SK-N-SH (cell line): ENCODE data around the gene CEP170. TPM values are rescaled to one million over a fixed set of nuclear protein-coding genes. Genes with fewer than 3 reads are reported as not detected.
A peak's percentile ranks its signal among the peaks of the same experiment; 100 is the strongest.

Experiments
- CTCF ChIA-PET: fragments of 300-600, 350-600 bp; formaldehyde crosslinking; extraction: SDS; loops from one replicate; lab custom pipeline; 2021; lab: Yijun Ruan, JAX
- POLR2A ChIA-PET: fragments of 350-600 bp; sonication (Branson Sonifier 250); formaldehyde crosslinking; extraction: SDS; loops from one replicate; lab custom pipeline; 2020; ENCODE audit warnings: antibody characterized with exemption, inconsistent platforms; lab: Yijun Ruan, JAX
- DNase-seq: peaks from one replicate; pipeline ENCODE4 v3.0.0; 2012
- H2AFZ ChIP-seq: fragments of 200-600 bp; sonication (generic); 2 replicates; pipeline ENCODE4 v1.8.1; 2016; ENCODE audit warnings: antibody characterized with exemption, mild to moderate bottlenecking, low read depth
- H3F3A ChIP-seq: fragments of 200-600 bp; sonication (generic); replicated peaks from 2 replicates; pipeline ENCODE3; 2016; ENCODE audit warnings: antibody characterized with exemption, mild to moderate bottlenecking; ENCODE audit not compliant: insufficient read depth
- H3K27ac ChIP-seq, 2 experiments: fragments of 200-500 bp in 1 of 2; fragments of 200-600 bp in 1 of 2; sonication (Bioruptor generic) in 1 of 2; sonication (generic), shearing (Covaris generic) in 1 of 2; 2 replicates each; pipeline versions ENCODE4 v1.5.1 to v1.6.1; 2014 to 2016; ENCODE audit warnings: low read depth in 2 of 2, inconsistent platforms in 1 of 2, low read length in 1 of 2, mild to moderate bottlenecking in 1 of 2, mixed read lengths in 1 of 2
- H3K27me3 ChIP-seq: fragments of 200-600 bp; sonication (generic), shearing (Covaris generic); 2 replicates; pipeline ENCODE4 v1.6.1; 2016; ENCODE audit warnings: mixed run types; ENCODE audit not compliant: insufficient read depth
- H3K36me3 ChIP-seq, 2 experiments: fragments of 200-500 bp in 1 of 2; fragments of 200-600 bp in 1 of 2; sonication (Bioruptor generic) in 1 of 2; sonication (generic) in 1 of 2; replicated peaks in 1 of 2; 2 replicates each; pipeline versions ENCODE3 to v1.5.1; 2014 to 2016; ENCODE audit warnings: low read length in 1 of 2, mild to moderate bottlenecking in 1 of 2; ENCODE audit not compliant: insufficient read depth in 2 of 2, control insufficient read depth in 1 of 2
- H3K4me1 ChIP-seq, 2 experiments: fragments of 200-500 bp in 1 of 2; fragments of 200-600 bp in 1 of 2; sonication (Bioruptor generic) in 1 of 2; sonication (generic), shearing (Covaris generic) in 1 of 2; 2 replicates each; pipeline versions ENCODE4 v1.5.1 to v1.6.1; 2014 to 2016; ENCODE audit warnings: low read depth in 1 of 2, low read length in 1 of 2, mixed run types in 1 of 2; ENCODE audit not compliant: insufficient read depth in 2 of 2, control insufficient read depth in 1 of 2
- H3K4me2 ChIP-seq: fragments of 200-600 bp; sonication (generic), shearing (Covaris generic); 2 replicates; pipeline ENCODE4 v1.6.1; 2017; ENCODE audit warnings: mixed run types
- H3K4me3 ChIP-seq, 2 experiments: fragments of 200-500 bp in 1 of 2; fragments of 200-600 bp in 1 of 2; sonication (Bioruptor generic) in 1 of 2; sonication (generic), shearing (Covaris generic) in 1 of 2; 2 replicates each; pipeline versions ENCODE4 v1.5.1 to v1.8.1; 2014 to 2016; ENCODE audit warnings: low read depth in 2 of 2, inconsistent platforms in 1 of 2, low read length in 1 of 2, mild to moderate bottlenecking in 1 of 2, mixed read lengths in 1 of 2, moderate library complexity in 1 of 2
- H3K79me2 ChIP-seq: fragments of 200-600 bp; sonication (generic); 2 replicates; pipeline ENCODE4 v1.8.1; 2017; ENCODE audit warnings: mild to moderate bottlenecking; ENCODE audit not compliant: insufficient read depth
- H3K9ac ChIP-seq: fragments of 200-600 bp; sonication (generic); 2 replicates; pipeline ENCODE4 v1.6.1; 2017; ENCODE audit warnings: mixed run types
- H3K9me2 ChIP-seq: fragments of 200-600 bp; sonication (generic); 2 replicates; pipeline ENCODE4 v1.6.1; 2017; ENCODE audit warnings: mixed run types
- H3K9me3 ChIP-seq: fragments of 200-600 bp; sonication (generic); 2 replicates; pipeline ENCODE4 v1.6.1; 2017; ENCODE audit warnings: mixed run types, mild to moderate bottlenecking, moderate library complexity
- H4K20me1 ChIP-seq: fragments of 200-600 bp; sonication (generic); 2 replicates; pipeline ENCODE4 v1.6.1; 2017; ENCODE audit warnings: mild to moderate bottlenecking, mixed run types; ENCODE audit not compliant: insufficient read depth
- CHD2 ChIP-seq: fragments of 150-350 bp; IDR thresholded peaks from 2 replicates; pipeline ENCODE4 v1.6.1; 2018; ENCODE audit warnings: low read length; ENCODE audit not compliant: partially characterized antibody
- CTCF ChIP-seq: fragments of 200-600 bp; sonication (generic); IDR thresholded peaks from 2 replicates; pipeline ENCODE4 v1.6.1; 2017; ENCODE audit warnings: antibody characterized with exemption, mild to moderate bottlenecking, moderate library complexity
- ELF1 ChIP-seq: IDR thresholded peaks from 2 replicates; pipeline ENCODE4 v1.4.0; 2012
- EP300 ChIP-seq, 2 experiments: IDR thresholded peaks; 2 replicates each; pipeline versions ENCODE4 v1.4.0 to v1.6.1; 2012; ENCODE audit warnings: borderline replicate concordance in 1 of 2, low read depth in 1 of 2, low read length in 1 of 2
- EZH2phosphoT487 ChIP-seq: fragments of 200-600 bp; sonication (generic); IDR thresholded peaks from 2 replicates; pipeline ENCODE4 v1.6.1; 2017; ENCODE audit warnings: low read depth, mixed run types, mild to moderate bottlenecking, antibody characterized with exemption, moderate library complexity, borderline replicate concordance
- FOSL2 ChIP-seq: IDR thresholded peaks from 2 replicates; pipeline ENCODE4 v1.4.0; 2012; ENCODE audit warnings: low read depth, mild to moderate bottlenecking, moderate library complexity, borderline replicate concordance
- FOXJ3 ChIP-seq: sonication (generic); formaldehyde crosslinking; IDR thresholded peaks from 2 replicates; pipeline ENCODE4 v1.5.1; 2020; ENCODE audit warnings: mild to moderate bottlenecking, missing genetic modification reagents
- FOXM1 ChIP-seq: IDR thresholded peaks from 2 replicates; pipeline ENCODE4 v1.4.0; 2012; ENCODE audit warnings: low read depth, mild to moderate bottlenecking
- GABPA ChIP-seq: IDR thresholded peaks from 2 replicates; pipeline ENCODE4 v1.4.0; 2012; ENCODE audit warnings: low read depth, mild to moderate bottlenecking
- GATA2 ChIP-seq: sonication (generic); formaldehyde crosslinking; IDR thresholded peaks from 2 replicates; pipeline ENCODE4 v1.5.0; 2020; ENCODE audit warnings: mild to moderate bottlenecking, missing genetic modification reagents
- JUND ChIP-seq: IDR thresholded peaks from 2 replicates; pipeline ENCODE4 v1.4.0; 2012
- NFIC ChIP-seq: IDR thresholded peaks from 2 replicates; pipeline ENCODE4 v1.4.0; 2012; ENCODE audit warnings: borderline replicate concordance
- POLR2AphosphoS5 ChIP-seq: IDR thresholded peaks from 2 replicates; pipeline ENCODE4 v1.6.1; 2012; ENCODE audit warnings: low read depth, low read length
- RAD21 ChIP-seq: IDR thresholded peaks from 2 replicates; pipeline ENCODE4 v1.6.1; 2012; ENCODE audit warnings: mild to moderate bottlenecking, low read length
- RCOR1 ChIP-seq: fragments of 150-350 bp; IDR thresholded peaks from 2 replicates; pipeline ENCODE4 v1.6.1; 2017; ENCODE audit warnings: antibody characterized with exemption, low read length
- RFX5 ChIP-seq: IDR thresholded peaks from 2 replicates; pipeline ENCODE4 v1.6.1; 2012; ENCODE audit warnings: mild to moderate bottlenecking, improper control_type of control experiment, low read length
- RXRA ChIP-seq: IDR thresholded peaks from 2 replicates; pipeline ENCODE4 v1.4.0; 2012; ENCODE audit warnings: low read depth, mild to moderate bottlenecking, borderline replicate concordance
- SIN3A ChIP-seq: IDR thresholded peaks from 2 replicates; pipeline ENCODE4 v1.6.1; 2012; ENCODE audit warnings: low read depth, mild to moderate bottlenecking, low read length, moderate library complexity, borderline replicate concordance
- SMC3 ChIP-seq: IDR thresholded peaks from 2 replicates; pipeline ENCODE4 v1.6.1; 2012; ENCODE audit warnings: low read depth, low read length, improper control_type of control experiment
- TAF1 ChIP-seq: IDR thresholded peaks from 2 replicates; pipeline ENCODE4 v1.6.1; 2012; ENCODE audit warnings: low read depth, mild to moderate bottlenecking, low read length, moderate library complexity, borderline replicate concordance
- TCF12 ChIP-seq: IDR thresholded peaks from 2 replicates; pipeline ENCODE4 v1.4.0; 2012
- YY1 ChIP-seq: IDR thresholded peaks from 2 replicates; pipeline ENCODE4 v1.4.0; 2012; ENCODE audit warnings: low read depth, mild to moderate bottlenecking
- WGBS: methylation state at CpG from one replicate; pipeline ENCODE4 v1.1.6; 2017; ENCODE audit warnings: low lambda C conversion rate; 5-methylcytosine and 5-hydroxymethylcytosine counted together
- polyA plus RNA-seq, 3 experiments: library from polyadenylated mRNA; depleted of rRNA; stranded (reverse); fragments of >200 nt; gene quantifications; 2 replicates each; pipeline ENCODE4 v1.2.3, GENCODE V29; 2012
- TF ChIP-seq, protein P1 (sequence below): IDR thresholded peaks from 2 replicates; pipeline ENCODE4; 2012
- TF ChIP-seq, protein P2 (sequence below): IDR thresholded peaks from 2 replicates; pipeline ENCODE4 v1.4.0; 2012; ENCODE audit warnings: low read depth, borderline replicate concordance
- TF ChIP-seq, protein P3 (sequence below): IDR thresholded peaks from 2 replicates; pipeline ENCODE4 v1.6.1; 2012; ENCODE audit warnings: mild to moderate bottlenecking, low read depth, low read length, moderate library complexity

The CEP170 gene
- polyA plus RNA-seq, 1 of the 3 experiments (the other 2 are of a cell fraction): 67.2 TPM

- Histone ChIP-seq H3K27ac (peak within 1 kb of the TSS; percentile 97 to 100), H3K4me2 (peak within 1 kb of the TSS; percentile 83), H3K4me3 (peak within 1 kb of the TSS; percentile 83 to 97), H3K27me3 (no peaks in the 10 kb centered on the region), H3K4me1 (peaks cover 4 to 33% of the 10 kb centered on the region in 2 experiments; a peak in 3 of 4 replicates), H2AFZ (peak within 1 kb of the TSS; percentile 56), H4K20me1 (peaks cover 23% of the 10 kb centered on the region), H3K9ac (peak within 1 kb of the TSS; percentile 93), H3K79me2 (peaks cover 87% of the 10 kb centered on the region), H3K9me2 (no peaks in the 10 kb centered on the region), H3K36me3 (peaks cover 2 to 15% of the 10 kb centered on the region in 2 experiments), H3F3A (peaks cover 40% of the 10 kb centered on the region), H3K9me3 (no peaks in the 10 kb centered on the region)
- 2% methylated on average over 16 of the region's 32 CpGs for WGBS
- peak; percentile 90 for DNase-seq
- CTCF ChIA-PET: interaction anchor here (0.6 to 1.1 kb wide), 2 partner anchors 9 to 383 kb away, joined by 3 read pairs; no protein-coding TSS in a partner anchor
- POLR2A ChIA-PET: interaction anchor here (0.8 to 1.9 kb wide), 3 partner anchors 13 to 1195 kb away, joined by 3 to 9 read pairs (median 5); partner anchors contain the start of gene ADSS2
- TF ChIP-seq, protein P1, sequence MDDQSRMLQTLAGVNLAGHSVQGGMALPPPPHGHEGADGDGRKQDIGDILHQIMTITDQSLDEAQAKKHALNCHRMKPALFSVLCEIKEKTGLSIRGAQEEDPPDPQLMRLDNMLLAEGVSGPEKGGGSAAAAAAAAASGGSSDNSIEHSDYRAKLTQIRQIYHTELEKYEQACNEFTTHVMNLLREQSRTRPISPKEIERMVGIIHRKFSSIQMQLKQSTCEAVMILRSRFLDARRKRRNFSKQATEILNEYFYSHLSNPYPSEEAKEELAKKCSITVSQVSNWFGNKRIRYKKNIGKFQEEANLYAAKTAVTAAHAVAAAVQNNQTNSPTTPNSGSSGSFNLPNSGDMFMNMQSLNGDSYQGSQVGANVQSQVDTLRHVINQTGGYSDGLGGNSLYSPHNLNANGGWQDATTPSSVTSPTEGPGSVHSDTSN: peak; percentile 44
- TF ChIP-seq NFIC: peak; percentile 70; the same call in 1 of the 2 replicates
- TF ChIP-seq, protein P2, sequence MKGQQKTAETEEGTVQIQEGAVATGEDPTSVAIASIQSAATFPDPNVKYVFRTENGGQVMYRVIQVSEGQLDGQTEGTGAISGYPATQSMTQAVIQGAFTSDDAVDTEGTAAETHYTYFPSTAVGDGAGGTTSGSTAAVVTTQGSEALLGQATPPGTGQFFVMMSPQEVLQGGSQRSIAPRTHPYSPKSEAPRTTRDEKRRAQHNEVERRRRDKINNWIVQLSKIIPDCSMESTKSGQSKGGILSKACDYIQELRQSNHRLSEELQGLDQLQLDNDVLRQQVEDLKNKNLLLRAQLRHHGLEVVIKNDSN: no peak
- TF ChIP-seq RAD21: no peak
- TF ChIP-seq CHD2: peak; percentile 86
- no peak for TF ChIP-seq RXRA
- peak; percentile 16; the same call in 1 of the 2 replicates for TF ChIP-seq GATA2
- no peak for TF ChIP-seq YY1
- no peak for TF ChIP-seq RFX5
- no peak for TF ChIP-seq CTCF
- TF ChIP-seq JUND: no peak
- TF ChIP-seq GABPA: no peak
- TF ChIP-seq TCF12: peak; percentile 14; the same call in 1 of the 2 replicates
- TF ChIP-seq FOXM1: no peak
- TF ChIP-seq EZH2phosphoT487: no peak
- peak; percentile 74 for TF ChIP-seq ELF1
- no peak for TF ChIP-seq RCOR1
- TF ChIP-seq POLR2AphosphoS5: peak; percentile 84
- TF ChIP-seq SMC3: no peak
- peak; percentile 97 for TF ChIP-seq SIN3A
- peak; percentile 68 for TF ChIP-seq TAF1
- no peak for TF ChIP-seq FOSL2
- TF ChIP-seq, protein P3, sequence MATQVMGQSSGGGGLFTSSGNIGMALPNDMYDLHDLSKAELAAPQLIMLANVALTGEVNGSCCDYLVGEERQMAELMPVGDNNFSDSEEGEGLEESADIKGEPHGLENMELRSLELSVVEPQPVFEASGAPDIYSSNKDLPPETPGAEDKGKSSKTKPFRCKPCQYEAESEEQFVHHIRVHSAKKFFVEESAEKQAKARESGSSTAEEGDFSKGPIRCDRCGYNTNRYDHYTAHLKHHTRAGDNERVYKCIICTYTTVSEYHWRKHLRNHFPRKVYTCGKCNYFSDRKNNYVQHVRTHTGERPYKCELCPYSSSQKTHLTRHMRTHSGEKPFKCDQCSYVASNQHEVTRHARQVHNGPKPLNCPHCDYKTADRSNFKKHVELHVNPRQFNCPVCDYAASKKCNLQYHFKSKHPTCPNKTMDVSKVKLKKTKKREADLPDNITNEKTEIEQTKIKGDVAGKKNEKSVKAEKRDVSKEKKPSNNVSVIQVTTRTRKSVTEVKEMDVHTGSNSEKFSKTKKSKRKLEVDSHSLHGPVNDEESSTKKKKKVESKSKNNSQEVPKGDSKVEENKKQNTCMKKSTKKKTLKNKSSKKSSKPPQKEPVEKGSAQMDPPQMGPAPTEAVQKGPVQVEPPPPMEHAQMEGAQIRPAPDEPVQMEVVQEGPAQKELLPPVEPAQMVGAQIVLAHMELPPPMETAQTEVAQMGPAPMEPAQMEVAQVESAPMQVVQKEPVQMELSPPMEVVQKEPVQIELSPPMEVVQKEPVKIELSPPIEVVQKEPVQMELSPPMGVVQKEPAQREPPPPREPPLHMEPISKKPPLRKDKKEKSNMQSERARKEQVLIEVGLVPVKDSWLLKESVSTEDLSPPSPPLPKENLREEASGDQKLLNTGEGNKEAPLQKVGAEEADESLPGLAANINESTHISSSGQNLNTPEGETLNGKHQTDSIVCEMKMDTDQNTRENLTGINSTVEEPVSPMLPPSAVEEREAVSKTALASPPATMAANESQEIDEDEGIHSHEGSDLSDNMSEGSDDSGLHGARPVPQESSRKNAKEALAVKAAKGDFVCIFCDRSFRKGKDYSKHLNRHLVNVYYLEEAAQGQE: no peak
- no peak for TF ChIP-seq FOXJ3 (CRISPR knock-in tag)
- peak in 1 of 2 experiments; percentile 38; a peak in 1 of 4 replicates for TF ChIP-seq EP300 (IDR thresholded peaks at IDR 0.05; ENCODE audit: borderline replicate concordance in 1 of 2, low read depth in 1 of 2, low read length in 1 of 2)
These were observed 871 bp upstream of the CEP170 start, which contains the start of gene SDCCAG8 for GRCh38 chr1:243255791-243256512. SDCCAG8 (plus strand) TSS chr1:243256041; CDS start chr1:243256174, 133 bp downstream.
